ENCODE results near the gene C5orf22.

GRCh38 chr5:31495336-31495735 lies 36.8 kb upstream of the C5orf22 start:
- TF ChIP-seq, protein P1, sequence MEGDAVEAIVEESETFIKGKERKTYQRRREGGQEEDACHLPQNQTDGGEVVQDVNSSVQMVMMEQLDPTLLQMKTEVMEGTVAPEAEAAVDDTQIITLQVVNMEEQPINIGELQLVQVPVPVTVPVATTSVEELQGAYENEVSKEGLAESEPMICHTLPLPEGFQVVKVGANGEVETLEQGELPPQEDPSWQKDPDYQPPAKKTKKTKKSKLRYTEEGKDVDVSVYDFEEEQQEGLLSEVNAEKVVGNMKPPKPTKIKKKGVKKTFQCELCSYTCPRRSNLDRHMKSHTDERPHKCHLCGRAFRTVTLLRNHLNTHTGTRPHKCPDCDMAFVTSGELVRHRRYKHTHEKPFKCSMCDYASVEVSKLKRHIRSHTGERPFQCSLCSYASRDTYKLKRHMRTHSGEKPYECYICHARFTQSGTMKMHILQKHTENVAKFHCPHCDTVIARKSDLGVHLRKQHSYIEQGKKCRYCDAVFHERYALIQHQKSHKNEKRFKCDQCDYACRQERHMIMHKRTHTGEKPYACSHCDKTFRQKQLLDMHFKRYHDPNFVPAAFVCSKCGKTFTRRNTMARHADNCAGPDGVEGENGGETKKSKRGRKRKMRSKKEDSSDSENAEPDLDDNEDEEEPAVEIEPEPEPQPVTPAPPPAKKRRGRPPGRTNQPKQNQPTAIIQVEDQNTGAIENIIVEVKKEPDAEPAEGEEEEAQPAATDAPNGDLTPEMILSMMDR (IDR thresholded peaks at IDR 0.05): no peak
- no peak for TF ChIP-seq POLR2A (IDR thresholded peaks at IDR 0.05)

All from upper lobe of left lung (tissue), 4 donors.